Hepatocyte (in vitro differentiated cells): ENCODE measurements around the gene BARX1. TPM values are rescaled to one million over a fixed set of nuclear protein-coding genes. Genes with fewer than 3 reads are reported as not detected.

ENCODE experiments used
- DNase-seq: peaks from one replicate; pipeline ENCODE4 v3.0.0-alpha.2; 2016; ENCODE audit warnings: low spot score
- H2AFZ ChIP-seq: fragments of 200-600 bp; sonication (generic); 2 replicates; pipeline ENCODE4 v1.6.0; 2016; ENCODE audit warnings: antibody characterized with exemption, mild to moderate bottlenecking
- H3K27ac ChIP-seq: fragments of 200-600 bp; sonication (generic); 2 replicates; pipeline ENCODE4 v1.5.1; 2016; ENCODE audit warnings: mild to moderate bottlenecking
- H3K27me3 ChIP-seq: fragments of 200-600 bp; sonication (generic); 2 replicates; pipeline ENCODE4 v1.6.1; 2016
- H3K36me3 ChIP-seq: fragments of 200-600 bp; sonication (generic); replicated peaks from 2 replicates; pipeline ENCODE4 v1.5.1; 2016; ENCODE audit warnings: low read depth; ENCODE audit not compliant: insufficient read depth
- H3K4me1 ChIP-seq: fragments of 200-600 bp; sonication (generic); 2 replicates; pipeline ENCODE4 v1.5.1; 2016; ENCODE audit warnings: mild to moderate bottlenecking, moderate library complexity; ENCODE audit not compliant: insufficient read depth
- H3K4me2 ChIP-seq: fragments of 200-600 bp; sonication (generic); 2 replicates; pipeline ENCODE4 v1.6.0; 2016
- H3K4me3 ChIP-seq: fragments of 200-600 bp; sonication (generic); 2 replicates; pipeline ENCODE4 v1.5.1; 2016; ENCODE audit warnings: mild to moderate bottlenecking
- H3K79me2 ChIP-seq: fragments of 200-600 bp; sonication (generic); 2 replicates; pipeline ENCODE4 v1.6.0; 2017; ENCODE audit warnings: mild to moderate bottlenecking
- H3K9me2 ChIP-seq: fragments of 200-600 bp; sonication (generic); replicated peaks from 2 replicates; pipeline ENCODE4 v1.6.0; 2017; ENCODE audit warnings: mild to moderate bottlenecking; ENCODE audit not compliant: insufficient read depth
- H3K9me3 ChIP-seq: fragments of 200-600 bp; sonication (generic); 2 replicates; pipeline ENCODE4 v1.5.1; 2016; ENCODE audit warnings: low read depth, mild to moderate bottlenecking
- H4K20me1 ChIP-seq: fragments of 200-600 bp; sonication (generic); 2 replicates; pipeline ENCODE4 v1.6.0; 2016; ENCODE audit warnings: mild to moderate bottlenecking; ENCODE audit not compliant: insufficient read depth, poor library complexity, severe bottlenecking
- EZH2 ChIP-seq: fragments of 200-600 bp; sonication (generic); IDR thresholded peaks from 2 replicates; pipeline ENCODE4 v1.6.1; 2016; ENCODE audit warnings: antibody characterized with exemption, mild to moderate bottlenecking, borderline replicate concordance
- EZH2phosphoT487 ChIP-seq: fragments of 200-600 bp; sonication (generic); IDR thresholded peaks from one replicate; pipeline ENCODE4 v1.6.1; 2018; ENCODE audit warnings: antibody characterized with exemption, mild to moderate bottlenecking, low read depth, moderate library complexity; ENCODE audit not compliant: unreplicated experiment, severe bottlenecking
- WGBS: methylation state at CpG from one replicate; pipeline ENCODE4 v1.1.6; 2016; ENCODE audit warnings: low lambda C conversion rate; ENCODE audit errors: missing lambda C conversion rate; 5-methylcytosine and 5-hydroxymethylcytosine counted together
- polyA plus RNA-seq: library from polyadenylated mRNA; unstranded; fragments of >200 nt; fragmentation: Nextera tagmentation; extraction: Ambion mirVana; gene quantifications from 2 replicates; pipeline ENCODE4 v1.2.1, GENCODE V29; 2016
- total RNA-seq: library from RNA; depleted of rRNA; stranded (reverse); fragments of >200 nt; gene quantifications from 2 replicates; pipeline ENCODE4 v1.2.3, GENCODE V29; 2014
- TF ChIP-seq, protein P1 (sequence below): fragments of 200-600 bp; sonication (generic); IDR thresholded peaks from 2 replicates; pipeline ENCODE4 v1.5.1; 2016; ENCODE audit warnings: antibody characterized with exemption, mild to moderate bottlenecking; ENCODE audit not compliant: poor library complexity

The BARX1 gene
- total and polyA plus RNA-seq, 2 experiments from 2014 or later = 0.47 to 0.50 TPM

DNA sequence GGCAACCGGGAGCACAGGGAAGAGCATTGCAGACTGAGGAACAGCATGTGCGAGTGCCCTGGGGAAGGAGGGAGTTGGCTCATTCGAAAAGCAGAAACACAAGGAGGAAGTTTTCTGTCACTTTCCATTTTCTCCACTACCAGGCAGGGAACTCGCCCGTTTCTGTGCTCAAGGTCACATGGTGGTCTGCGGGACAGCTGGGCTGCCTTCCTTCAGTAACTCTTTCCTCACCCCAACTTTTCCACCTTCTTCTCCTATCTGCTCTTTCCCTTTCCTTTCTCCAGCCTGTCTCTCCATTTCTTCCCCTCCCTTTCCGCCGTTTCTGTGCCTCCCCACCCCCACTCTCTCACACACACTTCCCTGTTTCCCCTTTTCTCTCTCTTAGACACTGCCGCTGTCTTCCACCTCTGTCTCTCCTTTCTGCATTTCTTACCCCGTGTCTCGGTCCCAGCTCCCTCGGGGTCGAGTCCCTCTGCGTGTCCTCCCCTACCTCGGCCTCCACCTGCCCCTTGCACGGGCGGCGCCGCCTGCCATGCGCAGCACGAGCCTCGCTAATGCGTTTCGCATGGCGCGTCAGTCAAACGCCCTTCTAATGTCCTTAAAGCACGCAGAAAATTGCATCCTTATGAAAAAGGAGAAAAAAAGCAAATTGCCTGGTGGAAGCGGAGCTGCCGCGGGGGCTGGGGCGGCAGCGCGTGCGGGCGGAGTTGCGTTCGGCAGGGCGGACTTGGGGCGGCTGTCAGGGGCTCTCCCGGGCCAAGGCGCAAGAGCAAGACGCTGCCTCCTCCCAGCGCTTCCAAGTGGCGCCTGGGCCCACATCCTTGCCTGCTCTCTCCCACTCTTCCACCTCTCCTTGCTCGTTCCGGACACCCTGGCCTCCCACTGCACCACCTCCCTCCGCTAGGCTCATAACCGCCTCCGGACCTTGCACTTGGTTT is 9.5 kb downstream of the BARX1 start:
- TF ChIP-seq EZH2phosphoT487 (peak; percentile 69), EZH2 (peak; percentile 79)
- TF ChIP-seq, protein P1, sequence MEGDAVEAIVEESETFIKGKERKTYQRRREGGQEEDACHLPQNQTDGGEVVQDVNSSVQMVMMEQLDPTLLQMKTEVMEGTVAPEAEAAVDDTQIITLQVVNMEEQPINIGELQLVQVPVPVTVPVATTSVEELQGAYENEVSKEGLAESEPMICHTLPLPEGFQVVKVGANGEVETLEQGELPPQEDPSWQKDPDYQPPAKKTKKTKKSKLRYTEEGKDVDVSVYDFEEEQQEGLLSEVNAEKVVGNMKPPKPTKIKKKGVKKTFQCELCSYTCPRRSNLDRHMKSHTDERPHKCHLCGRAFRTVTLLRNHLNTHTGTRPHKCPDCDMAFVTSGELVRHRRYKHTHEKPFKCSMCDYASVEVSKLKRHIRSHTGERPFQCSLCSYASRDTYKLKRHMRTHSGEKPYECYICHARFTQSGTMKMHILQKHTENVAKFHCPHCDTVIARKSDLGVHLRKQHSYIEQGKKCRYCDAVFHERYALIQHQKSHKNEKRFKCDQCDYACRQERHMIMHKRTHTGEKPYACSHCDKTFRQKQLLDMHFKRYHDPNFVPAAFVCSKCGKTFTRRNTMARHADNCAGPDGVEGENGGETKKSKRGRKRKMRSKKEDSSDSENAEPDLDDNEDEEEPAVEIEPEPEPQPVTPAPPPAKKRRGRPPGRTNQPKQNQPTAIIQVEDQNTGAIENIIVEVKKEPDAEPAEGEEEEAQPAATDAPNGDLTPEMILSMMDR = no peak
- H3K79me2 ChIP-seq = no peaks in the 10 kb centered on the region
- H3K27me3 ChIP-seq = peaks cover 99% of the 10 kb centered on the region
- no peaks in the 10 kb centered on the region for H3K36me3 ChIP-seq
- peak overlapping the region; percentile 46 for H2AFZ ChIP-seq
- H4K20me1 ChIP-seq = no peaks in the 10 kb centered on the region
- no peak overlapping the region for H3K27ac ChIP-seq
- peaks cover 7% of the 10 kb centered on the region for H3K4me1 ChIP-seq
- H3K4me2 ChIP-seq = peak overlapping the region; percentile 83
- H3K9me3 ChIP-seq = no peaks in the 10 kb centered on the region
- peak overlapping the region; percentile 24 for H3K4me3 ChIP-seq
- 3% methylated on average over 48 of the region's 50 CpGs for WGBS
- peak; percentile 23 for DNase-seq
- H3K9me2 ChIP-seq = no peaks in the 10 kb centered on the region

DNA sequence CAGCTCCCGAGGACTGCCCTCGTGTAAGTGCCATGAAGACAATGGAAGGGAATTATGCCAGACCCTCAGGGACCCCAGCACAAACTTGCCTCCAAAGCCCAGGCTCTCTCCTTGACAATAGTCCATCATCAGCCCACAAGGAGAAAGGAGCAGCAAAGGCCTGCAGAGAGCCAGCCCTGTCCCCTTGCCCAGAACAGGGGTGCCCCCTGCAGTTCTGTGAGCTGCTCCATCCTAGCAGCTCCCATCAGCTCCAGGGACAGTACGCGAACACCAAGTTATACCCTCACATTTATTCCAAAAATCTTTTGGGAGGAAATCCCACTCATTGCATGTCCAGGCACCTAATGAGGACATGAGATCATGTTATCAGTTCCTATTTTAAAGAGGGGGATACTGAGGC is 11.1 kb downstream of the BARX1 start:
- 62% methylated on average over 4 of the region's 4 CpGs for WGBS
- H3K27ac ChIP-seq = no peak overlapping the region
- no peak overlapping the region for H3K4me3 ChIP-seq
- H4K20me1 ChIP-seq = no peaks in the 10 kb centered on the region
- no peaks in the 10 kb centered on the region for H3K79me2 ChIP-seq
- H3K27me3 ChIP-seq = peaks cover 89% of the 10 kb centered on the region
- peaks cover 7% of the 10 kb centered on the region for H3K4me1 ChIP-seq
- H3K9me3 ChIP-seq = no peaks in the 10 kb centered on the region
- no peaks in the 10 kb centered on the region for H3K9me2 ChIP-seq
- TF ChIP-seq, protein P1 = no peak
- TF ChIP-seq EZH2 = no peak
- TF ChIP-seq EZH2phosphoT487 = no peak
- H3K4me2 ChIP-seq = no peak overlapping the region
- no peak overlapping the region for H2AFZ ChIP-seq
- no peaks in the 10 kb centered on the region for H3K36me3 ChIP-seq
- no peak for DNase-seq

DNA sequence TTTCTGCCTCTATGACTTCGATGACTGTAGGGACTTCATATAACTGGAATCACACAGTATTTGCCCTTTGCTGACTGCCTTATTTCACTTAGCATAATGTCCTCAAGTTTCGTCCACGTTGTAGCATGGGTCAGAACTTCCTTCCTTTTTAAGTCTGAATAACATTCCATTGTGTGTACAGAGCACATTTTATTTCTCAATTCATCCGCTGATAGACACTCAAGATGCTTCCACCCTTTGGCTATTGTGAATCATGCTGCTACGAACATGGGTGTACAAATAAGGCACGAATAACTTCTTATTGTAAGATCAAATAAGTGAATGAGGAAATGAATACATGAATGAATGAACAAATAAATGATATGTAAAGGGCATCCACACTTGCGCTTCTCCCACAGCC is 13.0 kb downstream of the BARX1 start:
- no peak for DNase-seq
- peaks cover 71% of the 10 kb centered on the region for H3K27me3 ChIP-seq
- H3K9me3 ChIP-seq = no peaks in the 10 kb centered on the region
- H4K20me1 ChIP-seq = no peaks in the 10 kb centered on the region
- no peaks in the 10 kb centered on the region for H3K36me3 ChIP-seq
- 78% methylated on average over 7 of the region's 7 CpGs for WGBS
- no peaks in the 10 kb centered on the region for H3K4me1 ChIP-seq
- H3K79me2 ChIP-seq = no peaks in the 10 kb centered on the region
- H2AFZ ChIP-seq = no peak overlapping the region
- no peak overlapping the region for H3K27ac ChIP-seq
- TF ChIP-seq EZH2 (no peak), EZH2phosphoT487 (no peak)
- TF ChIP-seq, protein P1 = no peak
- H3K4me3 ChIP-seq = no peak overlapping the region
- no peak overlapping the region for H3K4me2 ChIP-seq
- no peaks in the 10 kb centered on the region for H3K9me2 ChIP-seq
